Measurements from ENCODE around the gene TNS4.

DNA sequence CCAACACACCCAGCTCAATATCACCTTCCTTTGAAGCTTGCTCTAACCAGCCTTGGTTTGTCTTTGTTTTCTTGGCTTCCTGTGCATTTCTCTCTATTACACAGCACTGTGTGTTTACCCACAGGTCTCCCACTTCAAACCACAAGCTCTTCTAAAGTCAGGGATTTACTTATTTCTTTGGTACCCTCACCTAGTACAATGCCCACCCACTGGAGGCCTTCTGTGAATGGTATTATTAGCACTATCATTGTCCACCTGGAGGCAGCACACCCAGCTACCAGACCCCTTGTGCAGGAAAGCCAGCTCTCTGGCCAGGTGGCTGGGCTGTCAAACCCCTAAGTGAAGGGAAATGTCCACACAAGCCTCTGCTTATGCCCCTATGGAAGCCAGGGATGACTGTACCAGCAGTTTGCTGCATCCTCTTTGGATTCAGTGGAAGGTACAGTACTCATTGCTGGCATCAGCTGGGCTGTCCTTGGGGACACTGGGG, 74.4 kb downstream of the TNS4 start:
- TF ChIP-seq POLR2AphosphoS5 (IDR thresholded peaks at IDR 0.05) (no peak), EP300 (IDR thresholded peaks at IDR 0.05) (no peak), POLR2A (IDR thresholded peaks at IDR 0.05) (no peak)
- TF ChIP-seq, protein P1, sequence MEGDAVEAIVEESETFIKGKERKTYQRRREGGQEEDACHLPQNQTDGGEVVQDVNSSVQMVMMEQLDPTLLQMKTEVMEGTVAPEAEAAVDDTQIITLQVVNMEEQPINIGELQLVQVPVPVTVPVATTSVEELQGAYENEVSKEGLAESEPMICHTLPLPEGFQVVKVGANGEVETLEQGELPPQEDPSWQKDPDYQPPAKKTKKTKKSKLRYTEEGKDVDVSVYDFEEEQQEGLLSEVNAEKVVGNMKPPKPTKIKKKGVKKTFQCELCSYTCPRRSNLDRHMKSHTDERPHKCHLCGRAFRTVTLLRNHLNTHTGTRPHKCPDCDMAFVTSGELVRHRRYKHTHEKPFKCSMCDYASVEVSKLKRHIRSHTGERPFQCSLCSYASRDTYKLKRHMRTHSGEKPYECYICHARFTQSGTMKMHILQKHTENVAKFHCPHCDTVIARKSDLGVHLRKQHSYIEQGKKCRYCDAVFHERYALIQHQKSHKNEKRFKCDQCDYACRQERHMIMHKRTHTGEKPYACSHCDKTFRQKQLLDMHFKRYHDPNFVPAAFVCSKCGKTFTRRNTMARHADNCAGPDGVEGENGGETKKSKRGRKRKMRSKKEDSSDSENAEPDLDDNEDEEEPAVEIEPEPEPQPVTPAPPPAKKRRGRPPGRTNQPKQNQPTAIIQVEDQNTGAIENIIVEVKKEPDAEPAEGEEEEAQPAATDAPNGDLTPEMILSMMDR (IDR thresholded peaks at IDR 0.05): no peak

Data from suprapubic skin (tissue), 4 donors.